ENCODE measurements around the gene BFAR. TPM values are rescaled to one million over a fixed set of nuclear protein-coding genes. Genes with fewer than 3 reads are reported as not detected.

Gene BFAR, protein sequence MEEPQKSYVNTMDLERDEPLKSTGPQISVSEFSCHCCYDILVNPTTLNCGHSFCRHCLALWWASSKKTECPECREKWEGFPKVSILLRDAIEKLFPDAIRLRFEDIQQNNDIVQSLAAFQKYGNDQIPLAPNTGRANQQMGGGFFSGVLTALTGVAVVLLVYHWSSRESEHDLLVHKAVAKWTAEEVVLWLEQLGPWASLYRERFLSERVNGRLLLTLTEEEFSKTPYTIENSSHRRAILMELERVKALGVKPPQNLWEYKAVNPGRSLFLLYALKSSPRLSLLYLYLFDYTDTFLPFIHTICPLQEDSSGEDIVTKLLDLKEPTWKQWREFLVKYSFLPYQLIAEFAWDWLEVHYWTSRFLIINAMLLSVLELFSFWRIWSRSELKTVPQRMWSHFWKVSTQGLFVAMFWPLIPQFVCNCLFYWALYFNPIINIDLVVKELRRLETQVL
- 75.3 and 78.0 TPM in 2 replicates for total RNA-seq (2011; cell fraction: chromatin; rRNA removed; ENCODE audit: low replicate concordance)
- 63.4 and 72.2 TPM in 2 replicates for total RNA-seq (2011; cell fraction: nucleolus; rRNA removed)
- total RNA-seq (2011; cell fraction: nucleoplasm; rRNA removed), result 65.4 and 88.9 TPM in 2 replicates
- 42.8 and 45.0 TPM in 2 replicates for total RNA-seq (2014; rRNA removed)
- total RNA-seq (2014; rRNA removed; fragmentation: Illumina TruSeq; extraction: Trizol), result 62.5 and 81.4 TPM in 2 replicates
- 58.1 and 60.4 TPM in 2 replicates for total RNA-seq (2015; rRNA removed; fragmentation: Illumina TruSeq; extraction: Trizol)
- 53.5 and 58.2 TPM in 2 replicates for total RNA-seq (2021)
- polyA plus RNA-seq (2011; rRNA removed), result 54.1 and 71.9 TPM in 2 replicates
- 40.6 and 58.1 TPM in 2 replicates for polyA plus RNA-seq (2011; cell fraction: cytosol; rRNA removed)
- 15.7 and 17.1 TPM in 2 replicates for polyA plus RNA-seq (2011; cell fraction: nucleus; rRNA removed)
- polyA plus RNA-seq (2012), result 48.1 and 54.2 TPM in 2 replicates
- polyA plus RNA-seq (2014; fragmentation: Illumina TruSeq; extraction: Trizol), result 82.6 and 82.8 TPM in 2 replicates
- 10 to 100 TPM; 55.2 to 57.7 TPM for polyA plus RNA-seq (2014; fragmentation: Nextera tagmentation; extraction: Ambion mirVana)
- polyA plus RNA-seq (2014; rRNA removed), result 61.8 and 70.5 TPM in 2 replicates
- 60.9 and 80.5 TPM in 2 replicates for polyA minus RNA-seq (2011; rRNA and poly(A)+ RNA removed)
- 24.8 and 28.9 TPM in 2 replicates for polyA minus RNA-seq (2011; cell fraction: cytosol; rRNA and poly(A)+ RNA removed)
- 15.1 and 30.1 TPM in 2 replicates for polyA minus RNA-seq (2011; cell fraction: nucleus; rRNA and poly(A)+ RNA removed)
- Bru-seq, nascent RNA, result percentile 81 among the genes with signal in this experiment
- BruChase-seq, experiment 1, labeled RNA remaining after a 2-hour chase, result percentile 79 among the genes with signal in this experiment
- BruChase-seq, experiment 2, labeled RNA remaining after a 6-hour chase, result percentile 78 among the genes with signal in this experiment
- long read RNA-seq, experiment 1, transcript BFAR-201 (8 exons, 3,039 nt), result major isoform, 72 of 160 reads
- long read RNA-seq, experiment 1, transcript BFAR-203 (4 exons, 1,414 nt), result minor isoform, 35 of 160 reads
- long read RNA-seq, experiment 1, partial matches to known transcripts, result 30 of 160 reads
- long read RNA-seq, experiment 1, other reads (novel, unspliced or antisense), result 22 of 160 reads
- long read RNA-seq, experiment 2, transcript BFAR-201 (8 exons, 3,039 nt), result major isoform, 19 of 73 reads
- long read RNA-seq, experiment 2, transcript BFAR-203 (4 exons, 1,414 nt), result major isoform, 19 of 73 reads
- long read RNA-seq, experiment 2, partial matches to known transcripts, result 12 of 73 reads
- long read RNA-seq, experiment 2, other reads (novel, unspliced or antisense), result 20 of 73 reads
- long read RNA-seq, experiment 3, transcript BFAR-203 (4 exons, 1,414 nt), result minor isoform, 12 of 41 reads
- long read RNA-seq, experiment 3, transcript BFAR-201 (8 exons, 3,039 nt), result major isoform, 17 of 41 reads
- long read RNA-seq, experiment 3, partial matches to known transcripts, result 6 of 41 reads
- long read RNA-seq, experiment 3, other reads (novel, unspliced or antisense), result 3 of 41 reads

GRCh38 chr16:14632693-14633569 lies at the start of gene BFAR:
Gene BFAR, plus strand, starts transcription at chr16:14632951. Its CDS starts 11,396 bp downstream, at chr16:14644347.
- whole genome bisulfite sequencing (ENCODE audit: insufficient coverage, low coverage, missing lambda C conversion rate), result under 1% methylated on average over 41 of the region's 69 CpGs
- 0 out of 2 replicates have a peak, but pooled peaks have one; percentile 38 for TF ChIP-seq NR1H2 (CRISPR knock-in tag; IDR thresholded peaks at IDR 0.05)
- TF ChIP-seq, protein P1, sequence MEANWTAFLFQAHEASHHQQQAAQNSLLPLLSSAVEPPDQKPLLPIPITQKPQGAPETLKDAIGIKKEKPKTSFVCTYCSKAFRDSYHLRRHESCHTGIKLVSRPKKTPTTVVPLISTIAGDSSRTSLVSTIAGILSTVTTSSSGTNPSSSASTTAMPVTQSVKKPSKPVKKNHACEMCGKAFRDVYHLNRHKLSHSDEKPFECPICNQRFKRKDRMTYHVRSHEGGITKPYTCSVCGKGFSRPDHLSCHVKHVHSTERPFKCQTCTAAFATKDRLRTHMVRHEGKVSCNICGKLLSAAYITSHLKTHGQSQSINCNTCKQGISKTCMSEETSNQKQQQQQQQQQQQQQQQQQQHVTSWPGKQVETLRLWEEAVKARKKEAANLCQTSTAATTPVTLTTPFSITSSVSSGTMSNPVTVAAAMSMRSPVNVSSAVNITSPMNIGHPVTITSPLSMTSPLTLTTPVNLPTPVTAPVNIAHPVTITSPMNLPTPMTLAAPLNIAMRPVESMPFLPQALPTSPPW (CRISPR knock-in tag; IDR thresholded peaks at IDR 0.05), result peak; percentile 82
- TF ChIP-seq ZBTB7A (IDR thresholded peaks at IDR 0.05; ENCODE audit: borderline replicate concordance, control insufficient read depth, low read depth, low read length), result peak; percentile 87
- TF ChIP-seq FOXK2 (conservative IDR thresholded peaks at IDR 0.05 in 1 of 2, IDR thresholded peaks at IDR 0.05 in 1 of 2; ENCODE audit: low read depth in 2 of 2), result peak; percentile 68 to 74; a peak in 3 of 4 replicates
- peak; percentile 99 for TF ChIP-seq POLR2AphosphoS5 (IDR thresholded peaks at IDR 0.05; ENCODE audit: control insufficient read depth, insufficient read depth, low read depth, low read length)
- TF ChIP-seq BHLHE40 (IDR thresholded peaks at IDR 0.05; ENCODE audit: low read length), result peak; percentile 75
- peak in 1 of 2 experiments; percentile 39; a peak in 2 of 4 replicates for TF ChIP-seq TRIM24 (IDR thresholded peaks at IDR 0.05)
- peak; percentile 22; the same call in 1 of the 2 replicates for TF ChIP-seq EP300 (IDR thresholded peaks at IDR 0.05; ENCODE audit: low read length)
- TF ChIP-seq, protein P2, sequence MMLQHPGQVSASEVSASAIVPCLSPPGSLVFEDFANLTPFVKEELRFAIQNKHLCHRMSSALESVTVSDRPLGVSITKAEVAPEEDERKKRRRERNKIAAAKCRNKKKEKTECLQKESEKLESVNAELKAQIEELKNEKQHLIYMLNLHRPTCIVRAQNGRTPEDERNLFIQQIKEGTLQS (IDR thresholded peaks at IDR 0.05), result peak; percentile 34; the same call in 1 of the 2 replicates
- TF ChIP-seq, protein P2 (CRISPR knock-in tag; conservative IDR thresholded peaks at IDR 0.05), result no peak

More at GRCh38 chr16:14632693-14633569, at the start of gene BFAR:
- DNase-seq (ENCODE audit: extremely low read depth in 1 of 4, low spot score in 3 of 4), result peak; percentile 90 to 98 (median 93)
- in situ Hi-C loops (cut with MboI) (loop anchor here (25.0 kb wide), 1 partner anchor 1879 kb away; no protein-coding TSS in a partner anchor), intact Hi-C loops (cut with micrococcal nuclease) (no loop called here)
- BruUV-seq (replicated peaks), result TSS peak; percentile 64
- Histone ChIP-seq H3K9me3 (replicated peaks; ENCODE audit: control insufficient read depth, insufficient read depth, low read depth, low read length) (no peaks in the 10 kb centered on the region), H3K4me1 (replicated peaks in 1 of 2; ENCODE audit: control insufficient read depth in 2 of 2, insufficient read depth in 2 of 2, low read length in 2 of 2) (peaks cover 26 to 32% of the 10 kb centered on the region in 2 experiments), H3K27me3 (ENCODE audit: control insufficient read depth in 2 of 2, insufficient read depth in 2 of 2, low read length in 2 of 2) (no peaks in the 10 kb centered on the region), H3K27ac (ENCODE audit: extremely low read depth, low read depth, low read length) (peak within 1 kb of the TSS; percentile 99), H3K9ac (ENCODE audit: insufficient read depth in 1 of 2, low read depth in 2 of 2, low read length in 2 of 2) (peak within 1 kb of the TSS; percentile 93 to 95), H3K36me3 (ENCODE audit: control insufficient read depth, insufficient read depth, low read length) (peaks cover 30% of the 10 kb centered on the region), H3K79me2 (ENCODE audit: control insufficient read depth, insufficient read depth, low read length) (peaks cover 84% of the 10 kb centered on the region), H4K20me1 (replicated peaks; ENCODE audit: control insufficient read depth, insufficient read depth, low read length) (peaks cover 17% of the 10 kb centered on the region), H3K9me1 (ENCODE audit: control insufficient read depth, insufficient read depth, low read length) (peaks cover 3% of the 10 kb centered on the region), H3K4me2 (ENCODE audit: insufficient read depth, low read length) (peak within 1 kb of the TSS; percentile 88), H3K4me3 (peak within 1 kb of the TSS; percentile 87), H2AFZ (ENCODE audit: low read depth, low read length) (peak within 1 kb of the TSS; percentile 74)
- POLR2A ChIA-PET, result interaction anchor here (0.8 to 1.3 kb wide), 7 partner anchors 9 to 355 kb away, joined by 3 to 7 read pairs (median 4); no protein-coding TSS in a partner anchor
- ATAC-seq, result peak; percentile 84
- FAIRE-seq, result peak; percentile 90
- CTCF ChIA-PET (ENCODE audit: low intra/inter-chr PET ratio), result no interaction called here

Measured in K562 (cell line).